Uterus (tissue), 4 donors: ENCODE data around the gene PUM1. TPM values are rescaled to one million over a fixed set of nuclear protein-coding genes. Genes with fewer than 3 reads are reported as not detected.
"Not testable (repeated sequence)": the region's sequence is repeated elsewhere in the genome, so short reads cannot be mapped to it uniquely, and the experiment has no call there.

Experiments used
- DNase-seq, 2 donors: peaks; one replicate each; pipeline ENCODE4 v3.0.0-alpha.2; 2019 to 2020
- H3K27ac ChIP-seq, 2 donors: fragments of 200-600 bp; sonication (generic); 1 replicate in 1 of 2; 2 replicates in 1 of 2; pipeline ENCODE4 v1.5.1; 2016 to 2018
- H3K27me3 ChIP-seq, 2 donors: fragments of 200-600 bp; sonication (generic); one replicate each; pipeline ENCODE4 v1.5.1; 2018 to 2019; ENCODE audit warnings: control low read depth in 1 of 2
- H3K36me3 ChIP-seq, 2 donors: fragments of 200-600 bp; sonication (generic); one replicate each; pipeline ENCODE4 v1.5.1; 2019; ENCODE audit warnings: control low read depth in 1 of 2
- H3K4me1 ChIP-seq, 2 donors: fragments of 200-600 bp; sonication (generic); one replicate each; pipeline ENCODE4 v1.5.1; 2018 to 2019; ENCODE audit warnings: control low read depth in 1 of 2
- H3K4me3 ChIP-seq, 2 donors: fragments of 200-600 bp; sonication (generic); 1 replicate in 1 of 2; 2 replicates in 1 of 2; pipeline ENCODE4 v1.5.1; 2018 to 2019; ENCODE audit warnings: mild to moderate bottlenecking in 1 of 2
- H3K9me3 ChIP-seq, 2 donors: fragments of 200-600 bp; sonication (generic); one replicate each; pipeline ENCODE4 v1.5.1; 2019; ENCODE audit warnings: control low read depth in 1 of 2
- POLR2A ChIP-seq, 2 donors: fragments of 450-650 bp; IDR thresholded peaks; one replicate each; pipeline ENCODE4 v1.6.1; 2016; ENCODE audit warnings: antibody characterized with exemption in 2 of 2, mild to moderate bottlenecking in 1 of 2, moderate library complexity in 1 of 2
- intact Hi-C: fragments of 100-400 bp; cut with DNase I; formaldehyde crosslinking; loops from one replicate; pipeline ENCODE4 v1.15.1; 2023; ENCODE audit warnings: low total_unique reads
- total RNA-seq, 4 donors: library from RNA; depleted of rRNA in 3 of 4; stranded (reverse); fragments of >200 nt in 3 of 4; gene quantifications; one replicate each; pipeline versions ENCODE4 v1.1.0 to v1.2.4, GENCODE V29; 2014 to 2023
- TF ChIP-seq, protein P1 (sequence below), 4 experiments: fragments of 200-600 bp in 2 of 4; fragments of 450-650 bp in 2 of 4; sonication (generic) in 2 of 4; IDR thresholded peaks; one replicate each; pipeline ENCODE4 v1.5.1; 2016 to 2019; ENCODE audit warnings: antibody characterized with exemption in 4 of 4, mild to moderate bottlenecking in 2 of 4, moderate library complexity in 1 of 4
- donor health status: DM: yes; HTN: yes; CAD: no.

PUM1 gene
- total RNA-seq, 4 donors from 2014 or later: 42.9 to 152 (median 113) TPM

- DNase-seq: no peak
- Histone ChIP-seq H3K27me3 (no peaks in the 10 kb centered on the region), H3K9me3 (no peaks in the 10 kb centered on the region), H3K4me3 (no peak overlapping the region), H3K36me3 (no peaks in the 10 kb centered on the region), H3K27ac (no peak overlapping the region), H3K4me1 (no peaks in the 10 kb centered on the region)
- no peak for TF ChIP-seq POLR2A (IDR thresholded peaks at IDR 0.05)
- TF ChIP-seq, protein P1, sequence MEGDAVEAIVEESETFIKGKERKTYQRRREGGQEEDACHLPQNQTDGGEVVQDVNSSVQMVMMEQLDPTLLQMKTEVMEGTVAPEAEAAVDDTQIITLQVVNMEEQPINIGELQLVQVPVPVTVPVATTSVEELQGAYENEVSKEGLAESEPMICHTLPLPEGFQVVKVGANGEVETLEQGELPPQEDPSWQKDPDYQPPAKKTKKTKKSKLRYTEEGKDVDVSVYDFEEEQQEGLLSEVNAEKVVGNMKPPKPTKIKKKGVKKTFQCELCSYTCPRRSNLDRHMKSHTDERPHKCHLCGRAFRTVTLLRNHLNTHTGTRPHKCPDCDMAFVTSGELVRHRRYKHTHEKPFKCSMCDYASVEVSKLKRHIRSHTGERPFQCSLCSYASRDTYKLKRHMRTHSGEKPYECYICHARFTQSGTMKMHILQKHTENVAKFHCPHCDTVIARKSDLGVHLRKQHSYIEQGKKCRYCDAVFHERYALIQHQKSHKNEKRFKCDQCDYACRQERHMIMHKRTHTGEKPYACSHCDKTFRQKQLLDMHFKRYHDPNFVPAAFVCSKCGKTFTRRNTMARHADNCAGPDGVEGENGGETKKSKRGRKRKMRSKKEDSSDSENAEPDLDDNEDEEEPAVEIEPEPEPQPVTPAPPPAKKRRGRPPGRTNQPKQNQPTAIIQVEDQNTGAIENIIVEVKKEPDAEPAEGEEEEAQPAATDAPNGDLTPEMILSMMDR (IDR thresholded peaks at IDR 0.05): no peak
- intact Hi-C loops: no loop called here
These were observed 123.1 kb downstream of the PUM1 start for GRCh38 chr1:30942326-30942963.

DNA sequence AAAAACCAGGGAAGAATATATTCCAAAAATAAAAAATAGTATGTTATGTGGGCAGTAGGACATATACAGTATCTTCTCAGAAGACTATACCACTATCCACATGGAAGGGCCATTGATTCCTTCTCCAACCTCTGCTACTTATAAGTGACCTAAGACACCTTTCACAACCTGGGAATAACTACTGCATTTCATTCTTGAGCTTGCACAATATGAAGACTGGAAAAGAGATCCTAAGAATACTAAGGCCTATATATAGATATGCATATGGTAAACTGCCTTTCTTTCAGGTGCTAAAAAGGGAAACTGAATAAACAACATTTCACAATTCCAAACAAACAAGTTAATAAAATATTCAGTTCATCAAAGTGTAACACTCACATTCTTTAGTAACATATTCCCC is 125.0 kb downstream of the PUM1 start:
- no peaks in the 10 kb centered on the region for H3K27me3 ChIP-seq
- intact Hi-C loops: no loop called here
- H3K27ac ChIP-seq: no peak overlapping the region
- no peaks in the 10 kb centered on the region for H3K4me1 ChIP-seq
- TF ChIP-seq, protein P1 (IDR thresholded peaks at IDR 0.05): no peak
- no peak for TF ChIP-seq POLR2A (IDR thresholded peaks at IDR 0.05)
- no peak for DNase-seq
- H3K4me3 ChIP-seq: no peak overlapping the region
- H3K36me3 ChIP-seq: no peaks in the 10 kb centered on the region
- no peaks in the 10 kb centered on the region for H3K9me3 ChIP-seq

DNA sequence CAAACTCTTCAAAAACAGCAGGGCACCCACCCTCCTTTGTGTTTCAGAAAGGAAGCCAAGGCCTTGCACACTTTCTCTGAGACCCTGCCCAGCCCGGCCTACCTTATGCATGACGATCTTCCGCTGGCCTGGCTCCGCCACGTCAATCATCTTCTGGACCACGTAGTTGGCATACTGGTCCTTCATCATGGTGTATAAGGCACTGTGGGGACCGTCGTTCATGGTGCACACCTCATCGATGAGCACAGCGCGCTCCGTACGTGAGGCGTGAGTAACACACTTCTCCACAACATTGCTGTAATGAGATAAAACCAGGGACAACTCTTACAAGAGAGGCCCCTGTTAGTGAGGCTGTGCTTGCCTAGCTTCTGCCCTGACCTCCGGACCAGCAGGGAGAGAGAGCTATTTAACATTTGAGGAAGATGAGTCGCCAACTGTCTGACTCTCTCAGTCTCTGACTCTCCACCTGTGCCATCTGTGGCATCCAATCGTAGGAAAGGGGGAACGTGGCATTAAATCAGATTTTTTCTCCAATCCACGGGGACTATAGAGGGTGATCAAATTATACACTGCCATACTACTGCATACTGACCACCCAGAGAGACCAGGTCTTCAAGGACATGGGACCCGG is 128.9 kb downstream of the PUM1 start:
- Histone ChIP-seq H3K4me3 (no peak overlapping the region), H3K27me3 (no peaks in the 10 kb centered on the region), H3K36me3 (no peaks in the 10 kb centered on the region), H3K4me1 (no peaks in the 10 kb centered on the region), H3K9me3 (no peaks in the 10 kb centered on the region), H3K27ac (no peak overlapping the region)
- TF ChIP-seq, protein P1 (IDR thresholded peaks at IDR 0.05): no peak
- no peak for TF ChIP-seq POLR2A (IDR thresholded peaks at IDR 0.05)
- no peak for DNase-seq
- intact Hi-C loops: no loop called here

DNA sequence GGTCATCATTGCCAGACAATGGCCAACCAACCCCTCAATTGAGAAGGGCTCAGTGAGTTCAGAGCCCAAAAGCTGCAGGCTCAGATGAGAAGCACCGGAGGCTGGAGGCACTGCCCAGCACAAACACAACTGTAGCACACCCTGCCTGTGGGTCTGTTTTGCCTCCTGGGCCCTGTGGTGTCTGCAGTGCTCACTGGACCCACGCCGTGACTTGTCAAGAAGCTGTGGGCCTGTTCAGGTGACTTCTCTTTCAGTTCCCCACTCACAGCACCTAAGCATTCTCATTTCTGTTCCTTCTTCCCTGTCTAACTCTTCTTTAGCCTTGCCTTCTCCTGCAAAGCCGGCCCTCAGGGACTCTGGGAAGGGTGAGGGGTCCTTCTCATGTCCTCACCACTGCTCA is 129.8 kb downstream of the PUM1 start:
- H3K36me3 ChIP-seq, H3K4me1 ChIP-seq, H3K9me3 ChIP-seq, H3K27me3 ChIP-seq, intact Hi-C loops, H3K4me3 ChIP-seq, DNase-seq, H3K27ac ChIP-seq: not testable (repeated sequence)

DNA sequence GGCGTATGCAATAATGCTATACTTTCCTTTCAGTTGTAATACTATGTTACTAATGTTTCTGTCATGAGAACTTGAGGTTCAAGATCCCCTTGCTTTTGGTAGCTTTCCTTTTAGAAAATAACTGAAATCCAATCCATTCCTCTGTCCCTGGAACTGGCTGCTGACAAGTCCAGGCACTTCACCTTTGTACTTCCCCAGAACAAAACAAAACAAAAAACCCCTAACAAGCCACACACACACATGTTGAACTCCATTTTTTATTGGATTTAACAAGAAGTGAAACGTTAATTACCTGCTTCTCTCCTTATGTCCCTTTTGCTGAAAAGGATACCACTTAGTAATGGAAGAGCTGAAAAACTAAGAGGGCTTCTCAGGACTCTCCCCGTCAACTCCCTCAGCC is 130.9 kb downstream of the PUM1 start:
- intact Hi-C loops: no loop called here
- Histone ChIP-seq H3K4me3 (no peak overlapping the region), H3K9me3 (no peaks in the 10 kb centered on the region), H3K4me1 (no peaks in the 10 kb centered on the region), H3K36me3 (no peaks in the 10 kb centered on the region), H3K27ac (no peak overlapping the region), H3K27me3 (no peaks in the 10 kb centered on the region)
- no peak for DNase-seq
- TF ChIP-seq, protein P1 (IDR thresholded peaks at IDR 0.05): no peak
- TF ChIP-seq POLR2A (IDR thresholded peaks at IDR 0.05): no peak
